ENCODE measurements around the gene KCNK4.

Gene KCNK4

DNA sequence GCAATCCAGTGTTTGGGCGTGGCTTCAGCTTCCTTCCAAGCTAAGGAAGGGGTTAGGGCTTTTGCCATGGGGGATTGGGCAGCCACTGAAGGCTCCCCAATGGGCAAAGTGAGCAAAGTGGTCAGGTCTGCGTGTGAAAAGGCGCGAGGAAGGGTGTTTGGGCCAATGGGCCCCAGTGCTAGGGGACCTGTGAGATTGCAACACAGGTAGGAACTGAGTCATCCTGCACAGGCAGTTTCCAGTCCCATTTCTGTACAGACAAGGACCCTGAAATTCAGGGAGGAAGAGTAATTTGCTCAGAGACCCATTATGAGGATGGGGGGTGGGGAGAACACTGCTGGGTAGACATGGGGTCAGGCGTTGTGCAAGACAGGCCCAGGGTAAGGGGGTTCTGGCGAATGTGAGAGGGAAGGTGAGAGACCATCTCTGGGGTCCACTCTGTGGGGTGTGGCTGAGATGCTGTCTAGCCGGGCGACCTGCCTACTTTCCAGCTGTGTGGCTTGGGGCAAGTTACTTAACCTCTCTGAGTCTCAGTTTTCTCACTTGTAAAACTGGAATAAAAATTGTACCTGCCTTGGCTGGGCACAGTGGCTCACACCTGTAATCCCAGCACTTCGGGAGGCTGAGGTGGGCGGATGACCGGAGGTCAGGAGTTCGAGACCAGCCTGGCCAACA, 56.2 kb downstream of the KCNK4 start:
- no peak for DNase-seq (ENCODE audit: low read depth in 2 of 2)

DNA sequence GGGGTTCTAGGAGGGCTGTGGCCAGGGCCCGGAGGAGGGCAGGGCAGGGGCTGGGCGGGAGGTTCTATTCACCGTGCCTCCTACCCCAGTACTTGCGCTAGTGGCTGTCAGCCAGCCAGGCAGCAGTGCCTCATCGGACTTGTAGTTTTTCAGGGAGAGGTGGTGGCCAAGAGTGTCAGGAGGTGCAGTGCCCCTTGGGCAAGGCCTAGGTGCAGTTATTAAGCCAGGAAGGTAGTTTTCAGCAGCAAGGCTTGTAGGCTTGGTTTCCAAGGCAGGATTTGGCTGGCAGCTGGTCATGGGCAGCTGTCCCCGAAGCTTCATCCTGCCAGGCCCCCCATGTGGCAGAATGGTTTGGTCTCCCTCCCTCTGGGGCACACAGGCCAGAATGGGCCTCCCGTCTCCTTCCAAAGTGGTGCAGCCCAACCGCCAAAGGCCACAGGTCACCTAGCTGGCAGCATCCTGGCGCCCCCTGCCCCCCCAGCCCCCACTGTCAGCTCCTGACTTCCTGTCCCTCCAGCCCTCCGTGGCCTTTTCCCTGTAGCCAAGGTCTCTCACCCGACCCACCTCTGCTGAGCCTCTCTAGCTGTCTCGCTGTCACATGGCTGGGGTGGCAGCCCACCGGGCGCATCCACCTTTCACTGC, 57.4 kb downstream of the KCNK4 start:
- DNase-seq (ENCODE audit: low read depth in 2 of 2): no peak

DNA sequence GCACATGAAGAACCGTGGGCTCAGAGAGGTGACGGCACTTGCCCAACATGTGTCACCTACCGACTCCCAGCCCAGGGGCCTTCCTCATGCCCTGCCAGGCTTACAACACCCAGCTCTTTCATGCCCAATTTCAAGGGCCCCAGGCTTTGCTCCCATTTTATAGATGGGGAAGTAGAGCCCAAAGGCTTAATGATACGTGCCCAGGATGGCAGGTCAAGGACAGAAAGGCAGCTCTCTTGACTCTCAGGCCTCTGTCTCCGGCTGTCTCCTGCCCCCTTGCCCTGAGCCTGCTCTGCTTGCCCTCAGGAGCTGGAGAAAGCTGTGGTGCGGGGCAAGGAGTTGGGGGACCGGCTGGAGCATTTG, 57.9 kb downstream of the KCNK4 start:
- no peak for DNase-seq (ENCODE audit: low read depth in 2 of 2)

DNA sequence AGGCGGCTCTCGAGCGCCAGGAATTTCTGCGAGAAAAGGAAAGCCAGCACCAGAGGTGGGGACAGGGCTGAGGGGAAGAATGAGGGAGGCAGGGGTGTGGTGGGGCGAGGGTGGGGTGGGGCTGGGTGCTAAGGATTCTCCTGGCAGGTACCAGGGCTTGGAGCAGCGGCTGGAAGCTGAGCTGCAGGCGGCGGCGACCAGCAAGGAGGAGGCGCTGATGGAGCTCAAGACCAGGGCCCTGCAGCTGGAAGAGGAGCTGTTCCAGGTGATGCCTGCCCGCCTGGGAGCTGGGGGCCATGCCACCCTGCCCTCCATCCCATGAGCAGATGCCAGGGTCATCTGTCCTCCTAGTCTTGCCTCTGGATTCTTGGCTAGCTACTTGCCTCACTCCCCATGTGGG, 58.3 kb downstream of the KCNK4 start:
- no peak for DNase-seq (ENCODE audit: low read depth in 2 of 2)
